Stimulated activated CD8-positive, alpha-beta memory T cell treated with anti-CD3 and anti-CD28 coated beads, Interleukin-4, amount 100 ng/mL, for 4 hours (primary cell): ENCODE data around the gene LRRN3.

Source experiments
- DNase-seq, 2 donors: peaks; one replicate each; pipeline ENCODE4 v3.0.0-alpha.2; 2020; ENCODE audit warnings: low read depth in 2 of 2, low spot score in 1 of 2

LRRN3 gene

GRCh38 chr7:111103678-111104274, 12.8 kb downstream of the LRRN3 start:
- DNase-seq = no peak

GRCh38 chr7:111104710-111105109, 13.8 kb downstream of the LRRN3 start:
- no peak for DNase-seq

- DNase-seq = no peak
Observed at GRCh38 chr7:111105269-111105668, 14.3 kb downstream of the LRRN3 start.

GRCh38 chr7:111107579-111107978, 16.7 kb downstream of the LRRN3 start:
- DNase-seq = no peak

- no peak for DNase-seq
Observed at GRCh38 chr7:111108000-111108399, 17.1 kb downstream of the LRRN3 start.

- DNase-seq = no peak
Observed at GRCh38 chr7:111108496-111108895, 17.6 kb downstream of the LRRN3 start.

- DNase-seq = no peak
Observed at GRCh38 chr7:111112439-111112838, 21.5 kb downstream of the LRRN3 start.

- DNase-seq = no peak
Observed at GRCh38 chr7:111113263-111114017, 22.5 kb downstream of the LRRN3 start.

- no peak for DNase-seq
Observed at GRCh38 chr7:111115966-111116365, 25.0 kb downstream of the LRRN3 start.

GRCh38 chr7:111126987-111127386, 36.1 kb downstream of the LRRN3 start:
- DNase-seq = no peak

- no peak for DNase-seq
Observed at GRCh38 chr7:111129435-111129834, 38.5 kb downstream of the LRRN3 start.

GRCh38 chr7:111132833-111133232, 41.9 kb downstream of the LRRN3 start:
- DNase-seq = no peak

GRCh38 chr7:111137296-111138192, 46.6 kb downstream of the LRRN3 start:
- DNase-seq = no peak

- DNase-seq = peak in 1 of 2 donors; percentile 19
Observed at GRCh38 chr7:111138193-111138569, 47.3 kb downstream of the LRRN3 start.

GRCh38 chr7:111138586-111138985, 47.7 kb downstream of the LRRN3 start:
- no peak for DNase-seq

- DNase-seq = no peak
Observed at GRCh38 chr7:111140091-111140865, 49.4 kb downstream of the LRRN3 start.

GRCh38 chr7:111145472-111145871, 54.5 kb downstream of the LRRN3 start:
- no peak for DNase-seq

GRCh38 chr7:111146136-111146535, 55.2 kb downstream of the LRRN3 start:
- no peak for DNase-seq

GRCh38 chr7:111147708-111148533, 57.0 kb downstream of the LRRN3 start:
- no peak for DNase-seq

- DNase-seq = no peak
Observed at GRCh38 chr7:111150709-111151108, 59.8 kb downstream of the LRRN3 start.
